CD4-positive, alpha-beta T cell (primary cell): ENCODE measurements around the gene KCNJ4. TPM values are rescaled to one million over a fixed set of nuclear protein-coding genes. Genes with fewer than 3 reads are reported as not detected.
"Not testable (repeated sequence)": the region's sequence is repeated elsewhere in the genome, so short reads cannot be mapped to it uniquely, and the experiment has no call there.

Source experiments
- ATAC-seq: fragments of 200-7000 bp; cut with Tn5 transposase; one replicate; pipeline ENCODE4 v1.10.0; 2022; ENCODE audit warnings: mild to moderate bottlenecking; ENCODE audit not compliant: poor library complexity
- CTCF ChIA-PET: fragments of 350-600 bp; sonication (Branson Sonifier 250); formaldehyde crosslinking; loops from one replicate; lab custom pipeline; 2021; ENCODE audit warnings: antibody characterized with exemption, inconsistent platforms; lab: Charles Lee
- POLR2A ChIA-PET: fragments of 350-600 bp; sonication (Branson Sonifier 250); formaldehyde crosslinking; loops from one replicate; lab custom pipeline; 2021; ENCODE audit warnings: antibody characterized with exemption, inconsistent platforms; lab: Charles Lee
- DNase-seq, 14 experiments: peaks; one replicate each; pipeline ENCODE4 v3.0.0-alpha.2; 2013 to 2020; ENCODE audit warnings: mixed read lengths in 2 of 14
- H3K27ac ChIP-seq, 2 donors: one replicate each; pipeline versions ENCODE4 v1.5.1 to v1.7.0; 2013; ENCODE audit warnings: low read length in 2 of 2, low read depth in 1 of 2, mild to moderate bottlenecking in 1 of 2
- H3K27me3 ChIP-seq, 2 experiments: 1 replicate in 1 of 2; 2 replicates in 1 of 2; pipeline versions ENCODE4 v1.6.1 to v1.7.0; 2013; ENCODE audit warnings: low read length in 2 of 2, control low read depth in 1 of 2, mild to moderate bottlenecking in 1 of 2, moderate library complexity in 1 of 2; ENCODE audit not compliant: insufficient read depth in 2 of 2, control insufficient read depth in 1 of 2
- H3K36me3 ChIP-seq: one replicate; pipeline ENCODE4 v1.6.1; 2013; ENCODE audit warnings: low read length, control low read depth; ENCODE audit not compliant: insufficient read depth
- H3K4me1 ChIP-seq: one replicate; pipeline ENCODE4 v1.6.1; 2013; ENCODE audit warnings: low read length, control low read depth; ENCODE audit not compliant: insufficient read depth
- H3K4me3 ChIP-seq: one replicate; pipeline ENCODE4 v1.5.1; 2013; ENCODE audit warnings: mild to moderate bottlenecking, low read length, moderate library complexity
- H3K9me3 ChIP-seq, 2 experiments: 1 replicate in 1 of 2; 2 replicates in 1 of 2; pipeline versions ENCODE4 v1.6.1 to v1.7.0; 2013; ENCODE audit warnings: low read length in 2 of 2, mild to moderate bottlenecking in 2 of 2, control low read depth in 1 of 2, moderate library complexity in 1 of 2; ENCODE audit not compliant: control insufficient read depth in 1 of 2, insufficient read depth in 1 of 2
- H3K27ac Mint-ChIP-seq: one replicate; pipeline ENCODE4 v1.8.0; 2020; ENCODE audit warnings: mixed read lengths
- H3K27me3 Mint-ChIP-seq: one replicate; pipeline ENCODE4 v1.8.0; 2021; ENCODE audit warnings: mixed read lengths
- H3K36me3 Mint-ChIP-seq: one replicate; pipeline ENCODE4 v1.8.0; 2021; ENCODE audit warnings: low read depth, mixed read lengths
- H3K4me1 Mint-ChIP-seq: one replicate; pipeline ENCODE4 v1.8.0; 2021; ENCODE audit warnings: low read depth, mixed read lengths
- H3K4me3 Mint-ChIP-seq: one replicate; pipeline ENCODE4 v1.8.0; 2020; ENCODE audit warnings: mild to moderate bottlenecking, mixed read lengths
- H3K9me3 Mint-ChIP-seq: one replicate; pipeline ENCODE4 v1.8.0; 2020; ENCODE audit warnings: mixed read lengths
- intact Hi-C, 2 experiments: fragments of 100-400 bp; cut with DNase I in 1 of 2; cut with micrococcal nuclease in 1 of 2; formaldehyde crosslinking; loops; one replicate each; pipeline versions ENCODE4 v1.15.1 to v1.9.0; 2023 to 2025; cut with DNase I, micrococcal nuclease
- total RNA-seq, 174 experiments: library from RNA in 2 of 174; stranded (reverse) in 2 of 174; gene quantifications; one replicate each; pipeline ENCODE4 v1.2.3 and lab custom pipeline; 2021 to 2026
- TF ChIP-seq, protein P1 (sequence below): fragments of 200-600 bp; IDR thresholded peaks from one replicate; pipeline ENCODE4 v1.8.0; 2022; ENCODE audit warnings: antibody characterized with exemption, mild to moderate bottlenecking

KCNJ4 gene
- total RNA-seq, 2 experiments from 2014 or later: not detected

DNA sequence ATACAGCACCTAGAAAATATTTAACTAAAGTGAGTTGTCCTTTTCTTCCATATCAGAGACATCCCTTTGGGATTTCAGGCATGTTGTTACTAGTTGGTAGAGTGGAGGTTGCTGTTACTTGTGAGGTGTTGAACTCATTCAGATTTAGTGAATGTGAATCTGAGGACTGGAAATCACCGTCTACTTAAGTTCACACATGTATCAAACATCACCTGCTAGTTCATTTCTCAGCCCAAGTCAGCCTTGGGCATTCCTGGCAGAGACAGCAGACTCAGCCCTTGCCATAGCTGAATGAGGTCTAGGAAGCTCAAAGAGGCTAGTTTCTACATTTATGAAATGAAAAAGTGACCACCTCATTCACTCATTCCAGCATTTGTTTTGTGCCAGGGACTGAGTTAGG, 22.6 kb upstream of the KCNJ4 start:
- Mint-ChIP-seq H3K36me3 (peaks cover 18% of the 10 kb centered on the region), H3K27me3 (no peaks in the 10 kb centered on the region), H3K4me3 (no peak overlapping the region), H3K27ac (peak overlapping the region; percentile 62), H3K9me3 (no peaks in the 10 kb centered on the region), H3K4me1 (peaks cover 5% of the 10 kb centered on the region)
- Histone ChIP-seq H3K4me1 (peaks cover 3% of the 10 kb centered on the region), H3K27me3 (no peaks in the 10 kb centered on the region), H3K9me3 (no peaks in the 10 kb centered on the region), H3K36me3 (peaks cover 30% of the 10 kb centered on the region), H3K4me3 (no peak overlapping the region), H3K27ac (no peak overlapping the region)
- intact Hi-C loops: no loop called here
- TF ChIP-seq, protein P1, sequence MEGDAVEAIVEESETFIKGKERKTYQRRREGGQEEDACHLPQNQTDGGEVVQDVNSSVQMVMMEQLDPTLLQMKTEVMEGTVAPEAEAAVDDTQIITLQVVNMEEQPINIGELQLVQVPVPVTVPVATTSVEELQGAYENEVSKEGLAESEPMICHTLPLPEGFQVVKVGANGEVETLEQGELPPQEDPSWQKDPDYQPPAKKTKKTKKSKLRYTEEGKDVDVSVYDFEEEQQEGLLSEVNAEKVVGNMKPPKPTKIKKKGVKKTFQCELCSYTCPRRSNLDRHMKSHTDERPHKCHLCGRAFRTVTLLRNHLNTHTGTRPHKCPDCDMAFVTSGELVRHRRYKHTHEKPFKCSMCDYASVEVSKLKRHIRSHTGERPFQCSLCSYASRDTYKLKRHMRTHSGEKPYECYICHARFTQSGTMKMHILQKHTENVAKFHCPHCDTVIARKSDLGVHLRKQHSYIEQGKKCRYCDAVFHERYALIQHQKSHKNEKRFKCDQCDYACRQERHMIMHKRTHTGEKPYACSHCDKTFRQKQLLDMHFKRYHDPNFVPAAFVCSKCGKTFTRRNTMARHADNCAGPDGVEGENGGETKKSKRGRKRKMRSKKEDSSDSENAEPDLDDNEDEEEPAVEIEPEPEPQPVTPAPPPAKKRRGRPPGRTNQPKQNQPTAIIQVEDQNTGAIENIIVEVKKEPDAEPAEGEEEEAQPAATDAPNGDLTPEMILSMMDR: no peak
- ATAC-seq (no peak), DNase-seq (no peak)
- ChIA-PET CTCF (no interaction called here), POLR2A (interaction anchor here (0.7 to 1.0 kb wide), 3 partner anchors 11 to 228 kb away, joined by 3 read pairs; partner anchors contain the start of gene GTPBP1)

DNA sequence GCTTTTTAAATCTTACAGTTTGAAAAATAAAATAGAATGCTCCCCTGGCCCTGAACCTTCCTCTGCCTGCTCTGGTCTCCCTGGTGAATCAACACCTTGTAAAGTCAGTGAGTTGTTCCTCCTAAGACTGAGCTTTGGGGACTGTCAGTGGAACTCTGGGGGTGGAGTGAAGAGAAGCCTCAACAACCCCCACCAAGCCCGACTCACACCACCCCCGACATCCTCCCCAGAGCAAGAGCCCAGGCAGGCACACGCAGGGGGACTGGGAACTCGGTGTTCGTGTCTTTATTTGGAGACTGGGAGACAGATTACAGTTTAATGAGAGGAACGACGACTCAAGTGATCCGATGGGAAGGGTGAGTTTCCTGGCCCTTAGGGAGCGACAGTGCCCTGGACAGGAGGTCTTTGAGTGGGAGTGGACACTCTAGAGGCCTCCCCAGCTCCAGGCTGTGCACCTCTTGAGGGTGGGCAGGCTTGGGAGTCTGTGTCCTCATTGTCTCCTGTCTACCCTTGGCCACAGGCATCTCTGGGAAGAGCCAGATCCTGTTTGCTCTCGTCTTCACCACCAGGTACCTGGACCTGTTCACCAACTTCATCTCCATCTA, 19.1 kb upstream of the KCNJ4 start:
- POLR2A ChIA-PET: no interaction called here
- intact Hi-C loops: no loop called here
- Mint-ChIP-seq H3K27ac (no peak overlapping the region), H3K36me3 (no peaks in the 10 kb centered on the region), H3K4me1 (no peaks in the 10 kb centered on the region), H3K9me3 (no peaks in the 10 kb centered on the region), H3K27me3 (no peaks in the 10 kb centered on the region), H3K4me3 (no peak overlapping the region)
- TF ChIP-seq, protein P1: no peak
- Histone ChIP-seq H3K27ac (no peak overlapping the region), H3K4me1 (peaks cover 3% of the 10 kb centered on the region), H3K9me3 (no peaks in the 10 kb centered on the region), H3K4me3 (no peak overlapping the region), H3K36me3 (peaks cover 2% of the 10 kb centered on the region), H3K27me3 (no peaks in the 10 kb centered on the region)
- ATAC-seq (no peak), DNase-seq (no peak)
- CTCF ChIA-PET: no interaction called here

- no peak overlapping the region for H3K27ac ChIP-seq
- Mint-ChIP-seq H3K27ac (no peak overlapping the region), H3K9me3 (no peaks in the 10 kb centered on the region), H3K4me3 (no peak overlapping the region), H3K36me3 (no peaks in the 10 kb centered on the region), H3K27me3 (peaks cover 19% of the 10 kb centered on the region), H3K4me1 (no peaks in the 10 kb centered on the region)
- POLR2A ChIA-PET: no interaction called here
- TF ChIP-seq, protein P1: no peak
- ATAC-seq (no peak), DNase-seq (no peak)
- peaks cover 9 to 10% of the 10 kb centered on the region in 2 experiments for H3K27me3 ChIP-seq
- H3K36me3 ChIP-seq: no peaks in the 10 kb centered on the region
- intact Hi-C loops: no loop called here
- H3K4me1 ChIP-seq: peaks cover 14% of the 10 kb centered on the region
- CTCF ChIA-PET: no interaction called here
- H3K4me3 ChIP-seq: no peak overlapping the region
- H3K9me3 ChIP-seq: peaks cover 0 to 5% of the 10 kb centered on the region in 2 experiments
These were observed 16.2 kb upstream of the KCNJ4 start for GRCh38 chr22:38471237-38471636.

DNA sequence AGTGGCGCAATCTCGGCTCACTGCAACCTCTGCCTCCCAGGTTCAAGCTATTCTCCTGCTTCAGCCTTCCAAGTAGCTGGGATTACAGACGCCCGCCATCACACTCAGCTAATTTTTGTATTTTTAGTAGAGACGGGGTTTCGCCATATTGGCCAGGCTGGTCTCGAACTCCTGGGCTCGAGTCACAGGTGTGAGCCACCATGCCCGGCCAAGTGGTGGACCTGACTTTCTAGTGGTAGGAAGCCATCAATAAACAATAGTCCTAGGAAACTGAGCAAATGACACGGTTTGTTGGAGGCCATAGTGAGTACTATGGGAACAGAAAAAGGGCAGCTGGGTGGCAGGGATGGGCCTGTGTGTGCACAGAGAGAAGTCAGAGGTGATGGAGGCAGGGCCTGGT, 15.2 kb upstream of the KCNJ4 start:
- H3K36me3 Mint-ChIP-seq, DNase-seq, H3K27ac Mint-ChIP-seq, intact Hi-C loops, H3K27ac ChIP-seq, H3K4me1 Mint-ChIP-seq, CTCF ChIA-PET, H3K4me3 ChIP-seq, H3K4me3 Mint-ChIP-seq, H3K36me3 ChIP-seq, POLR2A ChIA-PET, ATAC-seq, H3K9me3 Mint-ChIP-seq: not testable (repeated sequence)
- peaks cover 11% of the 10 kb centered on the region for H3K4me1 ChIP-seq
- H3K27me3 ChIP-seq: peaks cover 16% of the 10 kb centered on the region in 2 experiments
- H3K27me3 Mint-ChIP-seq: peaks cover 27% of the 10 kb centered on the region
- H3K9me3 ChIP-seq: peaks cover 0 to 13% of the 10 kb centered on the region in 2 experiments
